SK-N-SH treated with all-trans-retinoic acid at 6 μM for 48 hours (cell line): ENCODE results near the gene ALX4.

ENCODE experiments used
- CSDC2 ChIP-seq: fragments of 250-450 bp; sonication (Bioruptor Pico); IDR thresholded peaks from 2 replicates; pipeline ENCODE4 v1.5.0; 2020; ENCODE audit warnings: mild to moderate bottlenecking, moderate library complexity
- ESRRG ChIP-seq: fragments of 250-450 bp; sonication (Bioruptor Pico); IDR thresholded peaks from 2 replicates; pipeline ENCODE4 v1.6.1; 2021; ENCODE audit warnings: mild to moderate bottlenecking
- OSR1 ChIP-seq: fragments of 250-450 bp; sonication (Bioruptor Pico); IDR thresholded peaks from 2 replicates; pipeline ENCODE4 v1.8.0; 2022; ENCODE audit warnings: moderate library complexity, mild to moderate bottlenecking, inconsistent platforms
- PATZ1 ChIP-seq: fragments of 250-450 bp; sonication (Bioruptor Pico); IDR thresholded peaks from 2 replicates; pipeline ENCODE4 v1.8.0; 2020; ENCODE audit warnings: mild to moderate bottlenecking, moderate library complexity, borderline replicate concordance
- TCF4 ChIP-seq: fragments of 250-450 bp; sonication (Bioruptor Pico); IDR thresholded peaks from 2 replicates; pipeline ENCODE4 v1.8.0; 2021; ENCODE audit warnings: mild to moderate bottlenecking, moderate library complexity, borderline replicate concordance
- ZC3H10 ChIP-seq: fragments of 250-450 bp; sonication (Bioruptor Pico); IDR thresholded peaks from 2 replicates; pipeline ENCODE4 v1.5.1; 2021; ENCODE audit warnings: mild to moderate bottlenecking, moderate library complexity
- ZNF8 ChIP-seq: fragments of 450-650 bp; formaldehyde crosslinking; IDR thresholded peaks from 2 replicates; pipeline ENCODE4 v1.5.0; 2020; ENCODE audit warnings: mild to moderate bottlenecking, moderate library complexity

DNA sequence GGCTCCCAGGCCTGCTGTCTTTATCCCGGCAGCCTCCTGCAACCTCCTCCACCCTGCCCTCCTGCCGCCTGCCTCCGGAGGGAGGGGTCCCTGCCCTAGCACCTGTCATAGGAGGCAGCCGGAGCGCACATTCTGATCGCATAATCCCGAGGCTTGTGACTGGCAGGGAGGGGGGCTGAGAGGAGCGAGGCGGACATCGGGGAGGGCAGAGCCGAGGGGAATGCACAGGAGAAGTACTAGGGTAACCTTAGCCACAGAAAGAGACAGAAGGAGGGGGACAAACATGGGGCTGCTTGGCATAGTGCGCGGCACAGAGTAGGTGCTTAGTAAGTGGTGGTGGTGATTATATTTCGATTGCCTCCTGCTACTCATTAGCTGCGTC, 9.2 kb upstream of the ALX4 start:
- TF ChIP-seq TCF4 (CRISPR knock-in tag) = no peak
- TF ChIP-seq ESRRG (CRISPR knock-in tag) = no peak
- no peak for TF ChIP-seq OSR1
- TF ChIP-seq ZNF8 (CRISPR knock-in tag) = no peak
- TF ChIP-seq CSDC2 (CRISPR knock-in tag) = no peak
- TF ChIP-seq PATZ1 = no peak
- TF ChIP-seq ZC3H10 (CRISPR knock-in tag) = no peak
